GM18519 (cell line): ENCODE measurements around the gene TFF2.

ENCODE experiments used
- ATAC-seq: cut with Tn5 transposase; IDR thresholded peaks from one replicate; pipeline ENCODE4 v1.9.1; 2021; ENCODE audit warnings: mild to moderate bottlenecking, moderate library complexity; ENCODE audit not compliant: unreplicated experiment, low FRiP score

TFF2 gene

DNA sequence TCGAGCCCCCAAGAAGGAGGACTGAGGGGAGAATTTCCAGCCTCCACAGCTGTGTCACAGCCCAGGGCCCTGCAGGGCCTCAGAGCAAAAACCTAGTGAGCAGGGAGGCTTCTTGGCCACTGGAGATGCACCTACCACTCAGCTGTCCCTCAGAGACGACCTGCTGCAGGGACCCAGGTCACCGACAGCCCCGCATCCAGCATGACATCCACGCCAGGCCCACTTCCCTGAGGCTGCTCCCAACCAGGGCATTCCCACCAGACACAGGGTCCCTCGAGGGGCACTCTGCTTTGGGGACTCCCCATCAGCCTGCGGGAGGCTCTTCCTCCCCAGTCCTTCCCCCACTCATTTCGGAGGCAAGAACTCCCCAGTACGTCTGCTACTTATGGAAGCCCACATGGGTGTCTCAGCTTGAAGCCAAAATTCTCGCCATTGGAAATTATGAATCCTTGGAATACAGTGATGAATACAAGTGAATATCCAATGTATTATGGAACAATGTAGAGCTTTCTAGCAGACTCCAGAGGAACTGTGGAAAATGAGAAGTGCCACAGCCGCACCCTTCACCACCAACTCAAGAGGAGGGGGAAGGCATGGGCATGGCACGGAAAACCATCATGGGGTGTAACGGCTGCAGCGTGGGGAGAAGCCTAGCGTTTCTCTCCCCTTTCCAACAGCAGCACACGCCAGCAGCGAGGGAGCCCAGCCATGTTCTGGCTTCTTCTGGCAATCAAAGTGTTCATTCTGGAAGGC is 42.5 kb downstream of the TFF2 start:
- ATAC-seq = no peak

DNA sequence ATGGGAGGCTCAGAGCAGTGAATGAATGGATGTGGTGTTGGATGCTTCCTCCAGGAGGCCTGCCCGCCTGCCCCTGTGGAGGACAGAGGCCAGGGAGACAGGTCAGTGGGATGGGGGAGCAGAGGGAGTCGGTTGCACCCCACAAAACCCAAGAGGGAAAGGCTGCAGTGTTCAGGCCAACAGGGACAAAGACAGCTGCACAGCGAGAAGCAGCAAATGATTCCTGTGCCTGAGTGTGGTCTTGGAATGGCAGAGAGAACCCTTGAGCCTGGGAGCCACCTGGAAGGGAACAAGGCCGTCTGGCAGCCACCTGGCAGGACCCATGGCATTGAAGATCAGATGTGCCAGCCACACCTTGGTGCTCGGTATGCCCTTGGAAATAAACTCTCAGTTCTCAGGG is 43.7 kb downstream of the TFF2 start:
- no peak for ATAC-seq

DNA sequence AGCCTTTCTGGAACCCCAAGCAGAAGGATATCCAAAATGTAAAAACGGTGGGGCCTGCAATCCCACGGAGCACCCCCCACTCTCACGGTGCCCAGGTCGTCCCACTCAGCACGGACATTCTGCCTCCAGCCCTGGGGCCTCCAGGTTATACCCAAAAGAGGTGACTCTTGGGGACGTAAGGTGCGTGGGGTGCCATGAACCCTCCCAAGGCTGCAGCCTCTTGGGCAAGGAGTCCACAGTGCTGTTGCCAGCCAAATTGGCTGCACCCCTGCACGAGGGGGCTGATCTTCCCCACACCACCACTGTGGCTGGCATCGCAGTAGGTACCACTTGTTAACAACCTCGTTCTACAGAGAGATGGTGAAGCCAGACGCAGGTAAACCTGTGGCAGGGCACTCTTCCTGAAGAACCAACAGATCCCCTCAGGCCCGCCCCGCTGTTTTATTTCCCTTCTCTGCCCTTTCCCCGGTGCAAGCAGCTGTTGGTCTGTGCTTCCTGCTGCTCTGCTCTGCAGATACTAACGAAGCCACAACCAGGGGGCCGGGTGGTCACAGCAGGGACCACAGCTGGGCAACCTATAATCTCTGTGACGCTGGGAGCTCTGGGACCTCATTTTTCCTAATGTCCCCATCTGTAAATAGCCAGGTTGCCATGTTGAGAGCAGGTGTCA is 44.3 kb downstream of the TFF2 start:
- ATAC-seq = no peak

DNA sequence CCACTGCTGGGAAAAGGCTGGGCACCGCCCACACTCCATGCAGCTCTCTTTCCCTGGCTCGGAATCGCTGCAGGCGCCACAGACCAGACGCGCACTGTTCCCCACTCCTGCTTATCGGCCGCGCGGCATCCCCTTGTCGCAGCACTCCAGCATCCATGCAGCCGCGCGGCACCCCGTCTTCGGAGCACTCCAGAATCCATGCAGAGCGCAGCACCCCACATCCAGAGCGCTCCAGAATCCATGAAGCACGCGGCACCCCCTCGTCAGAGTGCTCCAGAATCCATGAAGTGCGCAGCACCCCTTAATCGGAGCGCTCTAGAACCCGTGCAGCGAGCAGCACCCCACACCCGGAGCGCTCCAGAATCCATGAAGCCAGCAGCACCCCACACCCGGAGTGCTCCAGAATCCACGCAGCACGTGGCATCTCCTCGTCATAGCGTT is 45.1 kb downstream of the TFF2 start:
- ATAC-seq = no peak

DNA sequence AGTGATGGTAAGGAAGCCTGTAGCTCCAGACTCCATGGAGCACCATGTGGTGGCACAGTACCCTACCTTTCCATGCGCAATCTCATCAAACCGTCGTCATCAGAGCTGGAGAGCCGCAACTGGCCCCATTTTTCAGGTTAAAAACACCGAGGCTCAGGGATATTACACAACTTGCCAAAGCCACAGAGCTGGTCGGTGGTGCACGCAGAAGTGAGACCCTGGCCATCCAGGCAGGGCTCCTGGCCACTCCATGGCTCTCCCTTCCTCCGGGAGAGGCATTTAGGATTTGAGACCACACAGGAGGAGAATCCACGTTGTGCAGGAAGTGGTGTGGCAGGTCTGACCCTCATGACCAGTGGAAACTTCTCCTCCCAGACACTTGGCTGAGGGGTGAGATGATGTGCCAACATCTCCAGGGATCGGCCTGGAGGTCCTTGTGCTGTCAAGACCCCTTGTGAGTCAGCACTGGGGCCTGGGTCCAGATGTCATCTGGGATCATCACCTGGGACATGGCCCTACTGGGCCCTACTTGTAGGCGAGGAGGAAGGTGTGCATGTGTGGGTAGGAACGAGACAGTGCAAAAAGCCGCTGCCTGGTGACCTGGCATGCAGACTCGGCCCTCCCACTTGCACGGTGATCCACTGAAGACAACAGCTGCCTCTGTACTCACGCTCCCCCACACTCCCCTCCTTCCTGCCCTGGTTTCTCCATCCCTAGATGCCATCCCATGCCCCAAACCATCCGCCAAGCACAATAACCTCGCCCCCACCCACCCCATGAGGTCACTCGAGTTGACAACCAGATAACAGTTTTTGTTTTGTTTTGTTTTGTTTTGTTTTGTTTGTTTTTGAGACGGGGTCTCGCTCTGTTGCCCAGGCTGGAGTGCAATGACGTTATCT is 46.0 kb downstream of the TFF2 start:
- ATAC-seq = no peak

DNA sequence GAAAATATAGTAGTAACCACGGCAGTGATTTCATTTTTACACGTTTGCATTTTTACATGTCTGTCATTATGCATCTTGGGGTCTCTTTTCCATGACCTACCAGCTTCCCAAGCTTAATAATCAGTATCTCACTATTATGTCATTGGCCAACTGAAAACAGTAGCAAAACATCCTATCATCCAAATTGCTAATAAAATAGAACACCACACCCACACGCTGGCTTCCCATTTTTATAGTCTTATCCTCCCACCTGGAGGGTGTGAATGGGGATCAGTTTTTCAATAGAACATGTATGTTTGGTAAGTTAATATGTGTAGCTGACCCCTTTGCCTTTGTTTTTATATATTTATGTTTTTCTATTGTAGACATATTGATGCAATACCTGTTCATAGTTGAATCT is 47.4 kb downstream of the TFF2 start:
- no peak for ATAC-seq

DNA sequence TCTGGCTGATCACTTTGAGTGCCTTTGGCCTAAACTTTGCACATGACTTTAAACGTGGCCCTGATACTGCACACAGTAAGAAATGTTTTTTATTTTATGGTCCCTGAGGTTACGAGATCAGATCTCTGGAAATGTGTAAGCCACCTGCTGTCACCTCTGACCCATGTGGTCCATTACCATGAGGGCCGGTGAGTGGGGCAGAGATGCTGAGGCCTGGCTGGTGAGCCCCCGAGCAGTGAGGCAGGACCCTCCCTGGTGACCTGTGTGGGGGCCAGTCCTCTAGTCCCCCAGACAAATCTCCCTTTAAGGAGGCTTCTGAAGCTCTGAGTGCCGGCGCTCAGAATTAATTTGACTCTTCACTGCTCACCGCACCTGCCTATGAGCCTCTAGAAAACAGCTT is 48.0 kb downstream of the TFF2 start:
- ATAC-seq = no peak

DNA sequence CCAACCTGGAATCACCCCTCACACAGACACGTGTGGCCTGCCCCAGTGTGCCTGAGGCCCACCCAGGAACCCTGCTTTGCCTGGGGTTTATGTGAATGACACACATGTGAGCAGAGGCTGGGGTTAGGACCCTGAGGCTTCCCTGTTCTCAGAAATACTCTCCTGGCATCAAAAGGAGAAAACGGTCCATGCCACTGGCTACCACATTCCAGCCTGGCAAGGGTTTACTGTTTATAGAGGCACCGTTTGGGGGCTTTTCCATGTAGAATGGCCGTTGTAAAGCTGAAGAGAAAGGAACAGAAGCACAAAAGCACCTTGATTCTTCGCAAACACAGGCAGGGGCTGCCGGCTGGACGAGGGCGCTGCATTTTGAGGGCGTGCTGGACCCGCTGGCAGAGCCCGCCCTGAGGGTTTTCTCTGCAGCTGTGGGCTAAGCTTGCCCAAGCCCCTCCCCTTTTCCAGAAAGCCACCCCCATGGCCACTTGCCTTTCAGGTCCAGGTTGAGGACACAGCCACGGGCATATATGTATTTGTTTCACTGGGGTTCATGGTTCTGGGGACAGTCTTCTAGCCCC is 48.6 kb downstream of the TFF2 start:
- ATAC-seq = no peak

DNA sequence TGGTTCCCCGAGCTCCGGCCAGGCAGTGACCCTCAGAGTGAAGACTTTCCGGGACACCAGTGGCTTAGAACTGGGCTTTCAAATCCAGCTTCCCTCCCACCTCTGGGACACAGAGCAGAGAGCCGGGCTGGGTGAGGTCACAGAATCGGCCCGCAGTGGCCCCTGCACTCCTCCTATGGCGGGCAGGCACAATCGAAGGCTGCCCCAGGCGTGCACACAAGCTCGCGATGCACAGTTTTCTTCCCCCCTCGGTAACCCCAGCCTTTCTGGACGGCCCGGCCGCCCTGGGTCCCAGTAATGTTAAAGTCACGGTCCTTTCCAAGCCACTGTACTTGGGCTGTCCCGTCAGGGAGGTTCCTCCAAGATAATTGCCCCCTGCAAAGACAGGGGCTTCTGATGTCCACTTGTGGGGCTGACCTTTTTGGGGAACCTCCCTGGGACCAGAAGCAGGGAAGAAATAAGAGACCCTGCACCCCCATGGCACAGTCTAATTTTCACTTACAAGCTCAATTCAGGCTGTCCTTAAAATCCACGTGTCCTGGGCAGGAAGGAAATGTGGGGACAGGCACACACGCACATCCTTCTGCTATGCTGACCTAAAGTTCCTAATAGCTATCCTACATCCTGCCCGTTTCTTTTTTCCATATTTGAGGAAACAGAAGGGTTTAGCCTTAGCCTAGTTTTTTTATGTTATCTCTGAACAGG is 49.3 kb downstream of the TFF2 start:
- no peak for ATAC-seq

DNA sequence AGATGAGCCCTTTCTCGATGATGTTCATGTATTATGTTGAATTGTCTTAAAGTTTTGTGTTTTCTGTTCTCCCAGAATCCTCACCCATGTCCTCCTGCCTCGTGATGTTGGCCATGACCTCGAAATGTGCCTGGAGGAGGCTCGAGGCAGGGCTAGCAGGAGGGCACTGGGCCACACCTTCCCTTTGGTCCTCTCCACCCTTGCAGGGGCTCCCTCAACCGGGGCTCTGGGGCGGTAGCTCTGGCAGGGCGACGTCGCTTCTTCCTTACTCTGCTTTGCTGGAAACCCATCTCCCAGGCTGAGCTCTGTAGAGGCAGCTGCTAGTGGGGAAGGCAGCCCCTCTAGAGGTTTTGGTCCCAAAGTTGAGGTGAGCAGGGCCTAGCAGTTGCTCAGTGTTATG is 49.8 kb downstream of the TFF2 start:
- no peak for ATAC-seq

DNA sequence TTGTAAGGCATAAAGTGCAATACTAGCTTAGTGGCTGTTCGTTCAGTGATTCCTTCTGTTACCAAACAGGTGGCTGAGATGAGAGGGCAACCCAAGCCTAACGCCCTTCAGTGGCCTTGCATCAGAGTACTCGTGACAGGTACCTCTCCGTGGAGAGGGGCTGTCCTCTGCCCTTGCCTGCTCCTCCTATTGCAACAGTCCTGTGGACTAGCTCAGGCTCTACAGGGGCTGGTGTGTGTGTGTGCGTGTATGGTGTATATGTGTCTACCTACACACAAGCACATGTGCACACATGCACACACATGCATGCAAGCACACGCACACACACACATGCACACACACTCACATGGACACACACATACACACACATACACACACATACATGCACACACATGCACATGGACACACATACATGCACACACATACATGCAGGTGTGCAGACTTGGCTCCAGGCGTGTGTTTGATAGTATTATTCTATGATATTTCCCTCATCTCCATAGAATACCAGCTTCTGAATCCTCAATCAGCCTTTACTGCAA is 50.7 kb downstream of the TFF2 start:
- no peak for ATAC-seq

DNA sequence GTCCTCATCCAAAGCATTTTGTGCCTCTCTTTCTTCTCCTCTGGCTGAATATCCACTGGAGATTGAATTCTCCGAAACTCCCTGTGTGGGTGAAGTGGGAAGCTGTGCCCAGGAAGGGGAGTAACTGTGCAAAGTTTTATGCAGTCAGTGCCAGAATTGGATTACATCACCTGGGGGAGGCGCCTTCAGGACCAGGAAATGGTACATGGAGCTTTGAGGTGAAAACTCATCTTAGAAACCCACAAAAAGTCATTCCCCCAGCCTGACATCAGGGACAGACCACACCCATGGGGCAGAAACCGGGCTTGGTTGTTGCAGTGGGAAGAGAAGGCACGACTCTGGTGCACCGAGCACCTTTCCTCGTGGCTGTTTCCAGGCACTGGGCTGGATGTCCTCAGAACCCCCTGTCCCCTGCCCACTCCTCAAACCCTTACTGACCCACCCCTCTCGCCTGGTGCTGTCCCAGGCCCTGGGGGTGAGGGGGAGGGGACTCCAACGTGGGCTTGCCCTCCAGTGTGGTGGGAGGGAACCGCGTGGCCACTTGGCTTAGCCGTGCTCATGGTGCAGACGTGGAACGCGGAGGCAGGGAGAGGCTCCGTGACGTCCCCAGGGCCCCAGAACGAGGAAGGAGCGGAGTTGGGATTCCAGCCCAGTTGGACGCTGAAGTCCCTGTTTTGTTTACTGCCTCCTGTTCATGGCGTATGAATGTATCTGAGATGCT is 51.3 kb downstream of the TFF2 start:
- no peak for ATAC-seq

DNA sequence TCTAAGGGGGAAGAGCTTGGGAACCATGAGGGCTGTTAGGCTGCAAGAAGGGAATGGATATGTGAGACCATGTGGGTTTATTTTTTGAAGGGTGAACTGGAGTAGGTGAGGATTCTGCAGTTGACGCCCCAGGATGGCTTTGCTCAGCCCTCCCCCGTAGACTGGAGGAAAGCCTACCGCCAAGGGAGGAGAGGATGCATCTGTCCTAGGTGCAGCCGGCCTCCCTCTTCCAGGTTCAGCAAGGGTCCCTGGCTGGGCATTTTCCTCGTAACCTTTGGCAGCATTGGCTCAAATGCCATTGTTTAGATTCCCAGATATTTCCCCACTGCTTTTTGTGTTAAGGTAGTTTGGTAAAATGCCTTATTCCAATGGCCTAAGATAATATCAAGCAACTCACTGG is 52.1 kb downstream of the TFF2 start:
- no peak for ATAC-seq

DNA sequence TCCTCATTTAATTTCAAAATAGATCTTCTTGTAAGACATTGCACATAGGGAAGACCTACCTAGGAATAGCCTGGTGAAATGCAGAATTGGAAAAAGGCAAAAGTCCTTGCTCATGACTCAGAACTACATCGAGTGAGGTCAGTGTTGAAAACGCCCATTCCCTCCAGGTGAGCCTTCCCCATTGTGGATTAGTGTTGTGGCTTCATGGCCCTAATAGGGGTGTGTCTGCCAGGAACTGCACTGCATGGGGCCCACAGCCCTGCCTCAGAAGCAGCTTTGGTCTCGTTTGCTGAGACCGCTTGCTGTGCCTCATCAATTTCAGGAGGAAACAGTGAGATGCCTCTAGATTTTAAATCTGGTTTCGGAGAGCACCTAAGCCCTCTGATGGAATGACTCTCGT is 52.6 kb downstream of the TFF2 start:
- ATAC-seq = no peak

DNA sequence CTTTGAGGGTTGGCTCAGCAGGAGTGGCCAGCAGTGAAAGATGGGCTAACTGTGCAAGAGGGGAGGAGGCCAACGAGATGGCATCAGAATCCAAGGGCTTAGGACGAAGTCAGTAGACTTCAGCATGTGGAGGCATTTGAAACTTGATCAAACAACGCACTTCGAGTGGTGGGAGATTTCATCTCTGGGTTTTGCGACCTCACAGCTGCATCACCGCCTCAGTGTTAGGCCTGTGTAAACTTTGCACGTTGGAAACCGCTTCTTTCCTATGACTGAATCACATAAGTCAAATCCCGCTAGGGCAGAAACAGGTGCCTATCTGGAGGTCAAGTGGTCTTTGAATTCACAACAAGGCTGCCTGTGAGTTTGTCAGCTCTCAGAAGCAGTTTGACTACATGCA is 53.4 kb downstream of the TFF2 start:
- ATAC-seq = no peak

DNA sequence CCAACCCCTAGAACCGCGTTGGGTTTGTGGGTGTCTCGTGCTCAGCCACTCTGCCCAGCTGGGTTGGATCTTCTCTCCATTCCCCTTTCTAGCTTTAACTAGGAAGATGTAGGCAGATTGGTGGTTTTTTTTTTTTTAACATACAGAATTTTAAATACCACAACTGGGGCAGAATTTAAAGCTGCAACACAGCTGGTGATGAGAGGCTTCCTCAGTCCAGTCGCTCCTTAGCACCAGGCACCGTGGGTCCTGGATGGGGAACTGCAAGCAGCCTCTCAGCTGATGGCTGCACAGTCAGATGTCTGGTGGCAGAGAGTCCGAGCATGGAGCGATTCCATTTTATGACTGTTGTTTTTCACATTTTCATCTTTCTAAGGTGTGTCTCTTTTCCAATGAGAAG is 54.3 kb downstream of the TFF2 start:
- no peak for ATAC-seq
